Thyroid gland (tissue), 4 donors: ENCODE data around the gene SEC22A.

Source experiments
- CTCF ChIP-seq, 6 experiments: fragments of 200-600 bp in 3 of 6; fragments of 450-650 bp in 3 of 6; sonication (generic) in 3 of 6; IDR thresholded peaks; one replicate each; pipeline ENCODE4 v1.5.1; 2016 to 2019; ENCODE audit warnings: antibody characterized with exemption in 6 of 6, mild to moderate bottlenecking in 2 of 6, inconsistent platforms in 1 of 6, moderate library complexity in 1 of 6
- POLR2A ChIP-seq, 2 donors: fragments of 450-650 bp; IDR thresholded peaks; one replicate each; pipeline ENCODE4 v1.6.1; 2017; ENCODE audit warnings: antibody characterized with exemption in 2 of 2, mild to moderate bottlenecking in 2 of 2, moderate library complexity in 1 of 2

- TF ChIP-seq CTCF (IDR thresholded peaks at IDR 0.05) = no peak
- no peak for TF ChIP-seq POLR2A (IDR thresholded peaks at IDR 0.05)
Observed at GRCh38 chr3:123186695-123187094, 15.0 kb upstream of the SEC22A start.
